Neural progenitor cell (in vitro differentiated cells): ENCODE measurements around the gene NPPB. TPM values are rescaled to one million over a fixed set of nuclear protein-coding genes. Genes with fewer than 3 reads are reported as not detected.

Experiments used
- DNase-seq: peaks from one replicate; pipeline ENCODE4 v3.0.0-alpha.2; 2016; ENCODE audit warnings: low spot score
- H2AFZ ChIP-seq: fragments of 200-600 bp; sonication (generic); replicated peaks from 2 replicates; pipeline ENCODE4 v1.6.1; 2016; ENCODE audit warnings: antibody characterized with exemption
- H3F3A ChIP-seq: fragments of 200-600 bp; sonication (generic); 2 replicates; pipeline ENCODE4 v1.6.1; 2016; ENCODE audit warnings: antibody characterized with exemption, low read depth
- H3K27ac ChIP-seq: fragments of 200-600 bp; sonication (generic); 2 replicates; pipeline ENCODE4 v1.5.1; 2016; ENCODE audit warnings: mild to moderate bottlenecking
- H3K27me3 ChIP-seq: fragments of 200-600 bp; sonication (generic); 2 replicates; pipeline ENCODE4 v1.6.1; 2016; ENCODE audit warnings: mild to moderate bottlenecking, moderate library complexity
- H3K36me3 ChIP-seq: fragments of 200-600 bp; sonication (generic); 2 replicates; pipeline ENCODE4 v1.5.1; 2016
- H3K4me1 ChIP-seq: fragments of 200-600 bp; sonication (generic); 2 replicates; pipeline ENCODE4 v1.6.1; 2016; ENCODE audit warnings: mixed run types
- H3K4me2 ChIP-seq: fragments of 200-600 bp; sonication (generic); 2 replicates; pipeline ENCODE4 v1.6.1; 2016
- H3K4me3 ChIP-seq: fragments of 200-600 bp; sonication (generic); 2 replicates; pipeline ENCODE4 v1.5.1; 2016
- H3K79me2 ChIP-seq: fragments of 200-600 bp; sonication (generic); 2 replicates; pipeline ENCODE4 v1.6.1; 2016; ENCODE audit warnings: low read depth
- H3K9ac ChIP-seq: fragments of 200-600 bp; sonication (generic); 2 replicates; pipeline ENCODE4 v1.6.1; 2016
- H3K9me3 ChIP-seq: fragments of 200-600 bp; sonication (generic); 2 replicates; pipeline ENCODE4 v1.5.1; 2016; ENCODE audit warnings: low read depth
- H4K20me1 ChIP-seq: fragments of 200-600 bp; sonication (generic); 2 replicates; pipeline ENCODE4 v1.6.1; 2016; ENCODE audit warnings: low read depth
- H3K27ac Mint-ChIP-seq: 3 replicates; pipeline ENCODE4 v1.8.0; 2021; ENCODE audit warnings: mixed read lengths
- H3K27me3 Mint-ChIP-seq: 2 replicates; pipeline ENCODE4 v1.8.0; 2022; ENCODE audit warnings: low read depth, mild to moderate bottlenecking, inconsistent platforms, moderate library complexity, mixed read lengths; ENCODE audit not compliant: insufficient read depth
- H3K36me3 Mint-ChIP-seq: 3 replicates; pipeline ENCODE4 v1.8.0; 2021; ENCODE audit warnings: mixed read lengths
- H3K4me1 Mint-ChIP-seq: 3 replicates; pipeline ENCODE4 v1.8.0; 2021; ENCODE audit warnings: mixed read lengths
- H3K4me3 Mint-ChIP-seq: 3 replicates; pipeline ENCODE4 v1.8.0; 2021; ENCODE audit warnings: mild to moderate bottlenecking, moderate library complexity, mixed read lengths
- H3K9me3 Mint-ChIP-seq: 3 replicates; pipeline ENCODE4 v1.8.0; 2020; ENCODE audit warnings: mixed read lengths
- EZH2phosphoT487 ChIP-seq: fragments of 200-600 bp; sonication (generic); IDR thresholded peaks from 2 replicates; pipeline ENCODE4 v1.6.1; 2017; ENCODE audit warnings: antibody characterized with exemption
- small RNA-seq: library from RNA; depleted of rRNA; stranded (forward); fragments of <200 nt; gene quantifications from one replicate; pipeline ENCODE3, GENCODE V24; 2015
- total RNA-seq: library from RNA; depleted of rRNA; stranded (reverse); fragments of >200 nt; gene quantifications from 2 replicates; pipeline ENCODE4 v1.2.3, GENCODE V29; 2015; ENCODE audit warnings: low replicate concordance
- TF ChIP-seq, protein P1 (sequence below): fragments of 200-600 bp; sonication (generic); IDR thresholded peaks from 2 replicates; pipeline ENCODE4 v1.5.1; 2017; ENCODE audit warnings: antibody characterized with exemption, mild to moderate bottlenecking

NPPB gene
- total RNA-seq, 1 donor from 2014 or later: not detected

DNA sequence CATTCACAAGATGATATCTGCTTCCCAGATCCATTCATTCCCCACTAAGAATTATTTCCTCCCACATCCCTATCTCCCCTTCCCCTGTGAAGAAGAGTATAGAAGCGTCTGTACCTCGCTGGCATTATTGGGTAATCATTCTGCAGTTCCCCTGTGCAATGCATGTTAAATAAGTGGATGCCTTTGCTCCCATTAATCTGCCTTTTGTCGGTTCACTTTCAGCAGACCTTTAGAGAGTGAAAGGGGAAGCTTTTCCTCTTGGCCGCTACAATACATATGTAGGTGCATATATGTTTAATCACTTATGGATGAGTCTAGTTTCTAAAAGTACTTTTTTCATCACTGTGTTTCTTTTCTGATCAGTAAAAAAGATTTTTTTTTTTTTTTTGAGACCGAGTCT is 45.7 kb downstream of the NPPB start:
- Histone ChIP-seq H3K36me3 (peaks cover 16% of the 10 kb centered on the region), H3K4me2 (no peak overlapping the region), H3F3A (no peaks in the 10 kb centered on the region), H3K4me3 (no peak overlapping the region), H4K20me1 (peaks cover 29% of the 10 kb centered on the region), H3K9ac (no peak overlapping the region), H3K27ac (no peak overlapping the region), H3K4me1 (no peaks in the 10 kb centered on the region), H2AFZ (no peak overlapping the region), H3K79me2 (peaks cover 57% of the 10 kb centered on the region), H3K9me3 (no peaks in the 10 kb centered on the region), H3K27me3 (no peaks in the 10 kb centered on the region)
- TF ChIP-seq EZH2phosphoT487: no peak
- TF ChIP-seq, protein P1, sequence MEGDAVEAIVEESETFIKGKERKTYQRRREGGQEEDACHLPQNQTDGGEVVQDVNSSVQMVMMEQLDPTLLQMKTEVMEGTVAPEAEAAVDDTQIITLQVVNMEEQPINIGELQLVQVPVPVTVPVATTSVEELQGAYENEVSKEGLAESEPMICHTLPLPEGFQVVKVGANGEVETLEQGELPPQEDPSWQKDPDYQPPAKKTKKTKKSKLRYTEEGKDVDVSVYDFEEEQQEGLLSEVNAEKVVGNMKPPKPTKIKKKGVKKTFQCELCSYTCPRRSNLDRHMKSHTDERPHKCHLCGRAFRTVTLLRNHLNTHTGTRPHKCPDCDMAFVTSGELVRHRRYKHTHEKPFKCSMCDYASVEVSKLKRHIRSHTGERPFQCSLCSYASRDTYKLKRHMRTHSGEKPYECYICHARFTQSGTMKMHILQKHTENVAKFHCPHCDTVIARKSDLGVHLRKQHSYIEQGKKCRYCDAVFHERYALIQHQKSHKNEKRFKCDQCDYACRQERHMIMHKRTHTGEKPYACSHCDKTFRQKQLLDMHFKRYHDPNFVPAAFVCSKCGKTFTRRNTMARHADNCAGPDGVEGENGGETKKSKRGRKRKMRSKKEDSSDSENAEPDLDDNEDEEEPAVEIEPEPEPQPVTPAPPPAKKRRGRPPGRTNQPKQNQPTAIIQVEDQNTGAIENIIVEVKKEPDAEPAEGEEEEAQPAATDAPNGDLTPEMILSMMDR: no peak
- no peak for DNase-seq
- Mint-ChIP-seq H3K4me3 (no peak overlapping the region), H3K36me3 (peaks cover 23% of the 10 kb centered on the region), H3K9me3 (no peaks in the 10 kb centered on the region), H3K27ac (no peak overlapping the region), H3K27me3 (no peaks in the 10 kb centered on the region), H3K4me1 (peaks cover 5% of the 10 kb centered on the region)

Small RNA genes within 50 kb of the gene (small RNA-seq; reads per million reads assigned to genes)
- not detected for gene RF02156
- not detected for gene RF02157
- not detected for gene RF02158

Other genes with a start within 250 kb of the NPPB start
- 0.56 and 7.3 TPM in 2 replicates for gene FBXO2, start 204.5 kb downstream of the NPPB start, total RNA-seq
- gene FBXO44, start 204.1 kb downstream of the NPPB start, total RNA-seq: 5.3 and 18.2 TPM in 2 replicates
- 1.2 and 1.7 TPM in 2 replicates for gene FBXO6, start 194.7 kb downstream of the NPPB start, total RNA-seq
- 108 and 164 TPM in 2 replicates for gene MAD2L2, start 177.8 kb downstream of the NPPB start, total RNA-seq
- gene DRAXIN, start 167.2 kb downstream of the NPPB start, total RNA-seq: 27.1 and 31.3 TPM in 2 replicates
- 12.4 and 67.7 TPM in 2 replicates for gene AGTRAP, start 122.8 kb downstream of the NPPB start, total RNA-seq
- 0.22 TPM in 1 of 2 replicates, not detected in the other for gene C1orf167, start 96.8 kb downstream of the NPPB start, total RNA-seq
- gene MTHFR, start 53.0 kb downstream of the NPPB start, total RNA-seq: 7.0 and 14.3 TPM in 2 replicates
- 10.3 and 15.6 TPM in 2 replicates for gene CLCN6, start 52.8 kb downstream of the NPPB start, total RNA-seq
- not detected in 2 replicates for gene NPPA, start 11.2 kb downstream of the NPPB start, total RNA-seq
- 17.3 and 51.9 TPM in 2 replicates for gene KIAA2013, start 67.5 kb upstream of the NPPB start, total RNA-seq
- gene PLOD1, start 75.8 kb upstream of the NPPB start, total RNA-seq: 27.2 and 73.5 TPM in 2 replicates
- gene MFN2, start 121.5 kb upstream of the NPPB start, total RNA-seq: 29.6 and 41.9 TPM in 2 replicates
- 26.3 and 83.4 TPM in 2 replicates for gene MIIP, start 160.6 kb upstream of the NPPB start, total RNA-seq
- gene TNFRSF8, start 204.4 kb upstream of the NPPB start, total RNA-seq: not detected in 2 replicates